NCI-H1417 (cell line): ENCODE measurements around the gene SLC6A6.
A peak's percentile ranks its signal among the peaks of the same experiment; 100 is the strongest.
"Not testable (repeated sequence)": the region's sequence is repeated elsewhere in the genome, so short reads cannot be mapped to it uniquely, and the experiment has no call there.

Experiments used
- DNase-seq, 3 experiments: peaks; one replicate each; lab custom pipeline; 2025; lab: John Stamatoyannopoulos, UW

SLC6A6 gene

DNA sequence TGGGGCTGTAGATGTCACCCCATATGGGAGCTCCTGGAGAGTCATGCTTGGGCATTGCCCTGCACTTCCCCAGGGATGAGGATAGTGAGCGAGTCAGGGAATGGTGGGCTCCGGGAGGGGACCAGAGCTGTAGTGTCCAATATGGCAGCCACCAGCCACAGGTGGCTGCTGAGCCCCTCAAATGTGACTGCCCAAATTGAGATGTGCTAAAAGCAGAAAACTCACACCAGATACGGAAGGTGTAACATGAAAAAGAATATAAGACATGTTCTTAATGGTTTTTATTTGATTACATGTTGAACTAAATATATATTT, 106.1 kb downstream of the SLC6A6 start:
- DNase-seq, result no peak

GRCh38 chr3:14508966-14509795, 106.8 kb downstream of the SLC6A6 start:
- peak in 2 of 3 experiments; percentile 12 to 58 for DNase-seq

GRCh38 chr3:14509796-14510100, 107.3 kb downstream of the SLC6A6 start:
- no peak for DNase-seq

- no peak for DNase-seq
These were observed 108.6 kb downstream of the SLC6A6 start for GRCh38 chr3:14510838-14511622.

GRCh38 chr3:14511623-14512280, 109.3 kb downstream of the SLC6A6 start:
- peak in 1 of 3 experiments; percentile 54 for DNase-seq

DNA sequence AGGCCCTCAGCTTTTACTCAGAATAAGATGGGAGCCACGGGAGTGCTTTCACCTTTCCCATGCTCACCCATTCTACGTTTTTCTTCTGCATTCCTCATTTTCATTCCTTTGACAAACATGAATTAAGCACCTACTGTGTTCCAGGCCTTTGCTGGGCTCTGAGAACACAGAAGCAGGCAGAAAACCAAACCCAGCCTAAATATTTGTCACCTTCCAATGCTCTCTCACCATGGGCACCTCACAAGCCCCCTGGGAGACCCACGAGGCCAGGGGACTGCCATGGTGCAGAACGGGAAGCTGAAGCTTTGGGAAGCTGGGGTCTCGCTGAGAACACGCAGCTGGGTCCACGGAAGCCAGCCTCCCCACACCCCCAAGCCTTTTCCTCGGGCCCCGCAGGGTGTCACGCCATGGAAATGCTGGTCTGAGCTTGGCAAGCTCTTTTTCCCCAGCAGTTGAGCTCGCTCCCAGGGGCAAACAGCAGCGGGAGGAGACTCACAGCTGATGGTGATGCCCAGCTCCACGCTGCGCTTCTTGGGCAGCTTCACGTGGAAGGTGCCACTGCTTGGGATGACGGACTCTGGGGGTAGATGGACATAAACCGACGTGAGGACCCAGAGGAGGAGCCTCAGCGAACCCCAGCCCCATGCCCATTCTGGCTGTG, 110.0 kb downstream of the SLC6A6 start:
- DNase-seq, result no peak

GRCh38 chr3:14512942-14513327, 110.5 kb downstream of the SLC6A6 start:
- no peak for DNase-seq

GRCh38 chr3:14513566-14514322, 111.3 kb downstream of the SLC6A6 start:
- DNase-seq, result no peak

DNA sequence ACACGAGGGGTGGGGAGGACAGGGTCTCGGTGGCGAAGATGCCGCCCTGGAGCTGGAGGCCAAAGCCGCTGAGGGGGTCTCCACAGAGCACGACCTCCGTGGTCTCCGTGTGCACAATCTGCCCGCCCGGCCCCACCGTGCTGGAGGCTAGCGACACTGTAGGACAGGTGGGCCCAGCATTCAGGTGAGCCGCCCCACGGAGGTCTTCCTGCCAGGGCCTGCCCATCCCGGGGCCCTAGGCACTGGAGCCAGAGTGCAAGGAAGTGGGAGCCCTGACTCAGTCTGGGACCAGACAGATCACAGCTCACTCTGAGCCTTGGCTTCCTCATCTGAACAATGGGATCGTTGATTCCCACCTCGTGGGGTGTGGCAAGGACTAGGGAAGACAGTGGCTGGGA, 111.9 kb downstream of the SLC6A6 start:
- DNase-seq, result no peak

DNA sequence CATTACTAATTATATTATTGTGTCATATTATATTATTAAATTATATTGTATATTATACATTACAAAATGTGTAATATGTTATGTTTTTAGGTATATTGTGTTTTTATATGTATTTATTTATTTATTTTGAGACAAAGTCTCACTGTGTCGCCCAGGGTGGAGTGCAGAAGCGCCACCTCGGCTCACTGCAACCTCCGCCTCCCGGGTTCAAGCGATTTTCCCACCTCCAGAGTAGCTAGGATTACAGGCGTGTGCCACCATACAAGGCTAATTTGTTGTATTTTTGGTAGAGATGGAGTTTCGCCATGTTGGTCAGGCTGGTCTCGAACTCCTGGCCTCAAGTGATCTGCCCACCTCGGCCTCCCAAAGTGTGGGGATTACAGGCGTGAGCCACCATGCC, 113.1 kb downstream of the SLC6A6 start:
- DNase-seq, result not testable (repeated sequence)

DNA sequence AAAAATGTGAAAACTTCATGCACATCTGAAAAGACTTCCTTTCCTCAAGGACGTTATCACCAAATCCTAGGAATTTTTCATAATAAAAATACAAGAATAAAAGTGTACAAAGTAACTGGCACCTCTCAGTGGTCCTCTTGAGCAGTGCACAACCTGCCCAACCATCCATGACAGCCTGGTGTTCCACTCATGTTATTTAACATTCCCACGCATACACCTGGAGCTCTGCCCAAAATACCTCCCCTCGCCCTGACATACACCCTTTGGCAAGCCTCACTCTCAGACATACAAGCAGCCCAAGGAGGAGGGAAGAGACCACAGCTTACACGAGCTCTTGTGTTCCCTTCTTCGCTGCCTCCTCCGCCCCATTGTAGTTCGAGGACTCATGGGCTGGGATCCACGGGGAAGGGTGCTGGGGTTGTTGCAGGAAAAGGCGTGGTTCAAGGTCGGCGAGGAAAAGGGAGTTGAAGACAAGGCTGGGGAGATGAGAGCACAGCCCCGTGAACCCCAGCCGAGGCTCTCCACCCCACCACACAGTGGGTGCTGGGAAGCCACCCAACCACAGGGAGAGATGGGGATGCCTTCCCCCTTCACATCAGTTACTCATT, 114.4 kb downstream of the SLC6A6 start:
- no peak for DNase-seq

GRCh38 chr3:14517601-14518431, 115.4 kb downstream of the SLC6A6 start:
- no peak for DNase-seq

DNA sequence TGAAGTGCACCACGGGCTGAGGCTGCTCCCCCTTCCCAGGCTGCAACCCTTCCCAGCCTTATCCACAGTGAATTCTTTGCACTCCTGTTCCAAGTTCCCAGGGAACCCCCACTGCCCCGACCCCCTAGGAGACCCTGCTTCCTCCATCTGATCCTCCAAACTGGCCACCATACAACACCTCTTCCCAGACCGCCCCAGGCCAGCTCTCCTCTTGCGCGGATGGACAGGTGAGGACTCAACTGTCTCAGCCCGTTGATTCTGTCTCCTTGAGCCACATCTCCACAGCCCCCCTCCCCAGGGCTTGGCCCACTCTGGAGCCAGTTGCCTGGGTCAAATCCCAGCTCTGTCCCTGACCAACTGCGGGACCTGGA, 116.0 kb downstream of the SLC6A6 start:
- DNase-seq, result no peak

- DNase-seq, result no peak
These were observed 116.5 kb downstream of the SLC6A6 start for GRCh38 chr3:14518893-14519292.

DNA sequence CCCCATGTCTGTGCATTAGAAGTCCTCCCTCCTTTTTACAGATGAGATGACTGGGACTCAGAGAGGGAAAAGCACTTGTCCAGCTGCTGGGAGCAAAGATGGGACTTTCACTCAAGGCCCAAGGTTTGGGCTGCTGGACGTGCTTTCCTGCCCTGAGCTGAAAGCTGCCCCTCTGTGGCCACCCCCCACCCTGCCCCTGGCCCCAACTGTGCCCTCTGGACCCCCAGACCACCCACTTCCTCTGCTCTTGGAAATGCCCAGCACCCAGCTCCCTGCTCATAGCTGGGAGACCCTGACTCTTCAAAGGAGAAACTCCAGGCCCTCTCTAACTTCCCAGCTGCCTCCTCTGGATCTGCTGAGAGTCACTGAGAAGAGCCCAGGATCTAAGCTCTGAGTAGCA, 117.0 kb downstream of the SLC6A6 start:
- DNase-seq, result no peak

- DNase-seq, result no peak
These were observed 117.7 kb downstream of the SLC6A6 start for GRCh38 chr3:14520149-14520548.

GRCh38 chr3:14520967-14521366, 118.6 kb downstream of the SLC6A6 start:
- no peak for DNase-seq

DNA sequence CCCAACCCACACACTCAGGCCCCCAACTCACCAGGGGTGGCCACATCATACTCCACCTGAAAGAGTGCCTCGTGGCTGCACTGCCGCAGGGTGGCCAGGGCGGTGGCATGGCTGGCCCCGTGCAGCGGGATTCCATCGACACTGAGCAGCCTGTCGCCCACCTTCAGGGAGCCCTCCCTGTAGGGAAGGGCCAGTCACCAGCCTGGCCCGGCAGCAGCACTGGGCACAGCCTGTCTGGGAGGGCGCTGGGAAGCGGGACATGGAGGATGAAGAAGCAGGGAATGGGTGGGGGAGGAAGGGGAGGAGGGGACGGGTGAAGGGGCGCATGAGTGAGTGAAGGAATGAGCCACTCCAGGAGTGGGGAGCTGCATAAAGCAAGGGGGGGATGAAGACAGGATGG, 119.2 kb downstream of the SLC6A6 start:
- DNase-seq, result no peak

DNA sequence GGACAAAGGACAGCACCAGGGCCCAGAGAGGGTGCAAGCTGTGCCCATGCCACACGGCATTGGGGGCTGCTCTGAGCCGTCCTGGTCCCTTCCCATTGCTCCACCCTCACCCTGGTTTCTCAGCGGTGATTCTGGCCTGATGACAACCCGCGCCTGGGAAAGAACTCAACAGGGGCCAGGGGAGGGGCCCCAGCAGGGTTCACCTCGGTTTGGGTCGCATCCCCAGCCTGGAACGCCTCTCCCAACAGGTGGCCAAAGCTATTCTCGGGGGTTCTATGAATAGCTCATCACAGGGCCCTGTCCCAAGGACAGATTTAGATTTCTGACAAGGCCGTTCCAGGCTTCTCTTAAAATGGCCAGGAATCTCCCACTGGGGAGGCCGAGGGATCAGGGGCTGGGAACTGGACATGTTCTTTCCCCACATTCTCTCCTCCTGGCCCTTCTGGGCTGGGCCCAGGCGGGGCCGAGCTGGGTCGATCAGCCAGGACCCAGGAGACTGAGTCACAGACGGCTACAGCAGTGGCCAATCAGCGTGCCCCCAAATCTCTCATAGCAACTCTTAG, 119.8 kb downstream of the SLC6A6 start:
- DNase-seq, result no peak

DNA sequence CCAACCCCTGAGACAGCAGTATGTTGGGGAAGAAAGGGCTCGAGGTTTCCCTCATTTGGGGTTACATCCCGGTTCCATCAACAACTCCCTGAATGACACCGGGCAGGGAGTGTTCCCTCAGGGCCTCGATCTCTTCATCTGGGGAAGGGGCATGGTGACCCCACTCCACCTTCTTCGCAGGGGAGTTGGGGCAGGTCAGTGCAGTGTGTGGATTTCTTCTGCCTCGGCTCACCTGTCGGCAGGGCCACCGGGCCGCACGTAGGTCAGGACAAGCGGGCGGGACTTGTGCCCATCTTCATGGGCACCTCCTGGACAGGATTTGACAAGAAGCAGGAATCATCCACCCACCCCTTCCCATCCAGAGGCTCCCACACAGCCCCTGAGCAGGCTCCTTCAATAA, 120.4 kb downstream of the SLC6A6 start:
- DNase-seq, result no peak
